HepG2 (cell line): Measurements from ENCODE around the gene LNPK. TPM values are rescaled to one million over a fixed set of nuclear protein-coding genes. Genes with fewer than 3 reads are reported as not detected.

ENCODE experiments used
- ATAC-seq: fragments of 200-7000 bp; cut with Tn5 transposase; 3 replicates; pipeline ENCODE4 v1.9.1; 2020; ENCODE audit warnings: mild to moderate bottlenecking, moderate library complexity
- BruUV-seq: library from RNA; stranded (reverse); fragments of 400-500 nt; replicated peaks from 2 replicates; lab custom pipeline; 2021; lab: Mats Ljungman, UMichigan
- CTCF ChIA-PET: fragments of 300-600 bp; formaldehyde crosslinking; extraction: SDS; loops from one replicate; lab custom pipeline; 2021; ENCODE audit warnings: low total read pairs, inconsistent platforms, low intra/inter-chr PET ratio; lab: Yijun Ruan, JAX
- POLR2A ChIA-PET: fragments of 350-600 bp; sonication (Branson Sonifier 250); formaldehyde crosslinking; loops from one replicate; lab custom pipeline; 2020; ENCODE audit warnings: antibody characterized with exemption, inconsistent platforms; lab: Yijun Ruan, JAX
- DNase-seq: peaks from one replicate; pipeline ENCODE4 v3.0.0-alpha.2; 2015; ENCODE audit warnings: low spot score
- FAIRE-seq: peaks from 3 replicates; lab custom pipeline; 2011; peaks lifted over from hg19 to GRCh38; lab: Jason Lieb, UNC
- H2AFZ ChIP-seq: one replicate; pipeline ENCODE4 v1.6.1; 2011; ENCODE audit warnings: low read length, inconsistent platforms
- H3K27ac ChIP-seq: fragments of 300-600 bp; 3 replicates; pipeline ENCODE4 v1.8.0; 2011; ENCODE audit warnings: mixed run types, mild to moderate bottlenecking, mixed read lengths, low read length, inconsistent platforms; ENCODE audit not compliant: insufficient read depth; ENCODE audit errors: extremely low read length
- H3K27me3 ChIP-seq, 2 experiments: fragments of 200-600 bp in 1 of 2; 2 replicates in 1 of 2; 3 replicates in 1 of 2; pipeline versions ENCODE4 v1.6.0 to v1.8.0; 2011; ENCODE audit warnings: low read length in 2 of 2, mild to moderate bottlenecking in 2 of 2, moderate library complexity in 2 of 2, inconsistent platforms in 1 of 2; ENCODE audit not compliant: insufficient read depth in 2 of 2, control insufficient read depth in 1 of 2
- H3K36me3 ChIP-seq, 2 experiments: fragments of 200-600 bp in 1 of 2; replicated peaks in 1 of 2; 2 replicates in 1 of 2; 3 replicates in 1 of 2; pipeline versions ENCODE4 v1.5.1 to v1.8.0; 2011; ENCODE audit warnings: low read length in 2 of 2, inconsistent platforms in 1 of 2; ENCODE audit not compliant: insufficient read depth in 2 of 2, control insufficient read depth in 1 of 2
- H3K4me1 ChIP-seq: 2 replicates; pipeline ENCODE4 v1.5.1; 2012; ENCODE audit warnings: low read length, inconsistent platforms; ENCODE audit not compliant: insufficient read depth
- H3K4me2 ChIP-seq: 2 replicates; pipeline ENCODE4 v1.6.0; 2011; ENCODE audit warnings: low read depth, low read length, inconsistent platforms
- H3K4me3 ChIP-seq, 3 experiments: fragments of 200-600 bp in 1 of 3; sonication (generic), shearing (Covaris generic) in 1 of 3; replicated peaks in 1 of 3; 2 replicates each; pipeline ENCODE4 v1.5.1; 2011 to 2016; ENCODE audit warnings: low read length in 3 of 3, inconsistent platforms in 2 of 3, low read depth in 2 of 3, mild to moderate bottlenecking in 2 of 3, control low read depth in 1 of 3, mixed read lengths in 1 of 3; ENCODE audit not compliant: insufficient read depth in 1 of 3
- H3K79me2 ChIP-seq: one replicate; pipeline ENCODE4 v1.6.1; 2011; ENCODE audit warnings: low read length, inconsistent platforms; ENCODE audit not compliant: insufficient read depth
- H3K9ac ChIP-seq: 2 replicates; pipeline ENCODE4 v1.6.0; 2011; ENCODE audit warnings: mild to moderate bottlenecking, low read depth, low read length, inconsistent platforms; ENCODE audit not compliant: insufficient read depth
- H3K9me3 ChIP-seq: 2 replicates; pipeline ENCODE4 v1.5.1; 2012; ENCODE audit warnings: mild to moderate bottlenecking, low read length
- H4K20me1 ChIP-seq: 2 replicates; pipeline ENCODE4 v1.6.0; 2011; ENCODE audit warnings: inconsistent platforms, mild to moderate bottlenecking, low read length, moderate library complexity; ENCODE audit not compliant: insufficient read depth
- DBP ChIP-seq: sonication (generic); formaldehyde crosslinking; IDR thresholded peaks from 2 replicates; pipeline ENCODE4 v1.4.0; 2020; ENCODE audit warnings: missing genetic modification reagents; ENCODE audit errors: not compliant biosample characterization
- ELF1 ChIP-seq: sonication (generic); formaldehyde crosslinking; IDR thresholded peaks from 2 replicates; pipeline ENCODE4 v1.4.0; 2020; ENCODE audit warnings: missing genetic modification reagents
- GATA4 ChIP-seq: sonication (generic); IDR thresholded peaks from 2 replicates; pipeline ENCODE4 v1.6.1; 2016; ENCODE audit warnings: antibody characterized with exemption, low read depth, borderline replicate concordance
- HDAC6 ChIP-seq: fragments of 200-600 bp; sonication (generic); IDR thresholded peaks from 2 replicates; pipeline ENCODE4 v1.7.0; 2017; ENCODE audit warnings: mild to moderate bottlenecking, antibody characterized with exemption, low read length, low read depth
- KDM5B ChIP-seq: sonication (generic); formaldehyde crosslinking; IDR thresholded peaks from 2 replicates; pipeline ENCODE4 v1.4.0; 2020; ENCODE audit warnings: missing genetic modification reagents, mild to moderate bottlenecking, borderline replicate concordance
- NFATC3 ChIP-seq: sonication (generic); formaldehyde crosslinking; IDR thresholded peaks from 2 replicates; pipeline ENCODE4 v1.5.1; 2020; ENCODE audit warnings: mild to moderate bottlenecking, missing genetic modification reagents
- PRPF4 ChIP-seq: fragments of 200-400 bp; formaldehyde crosslinking; IDR thresholded peaks from 2 replicates; pipeline ENCODE4 v1.6.1; 2016; ENCODE audit warnings: low read length, low read depth; ENCODE audit not compliant: poor library complexity, severe bottlenecking
- RBM39 ChIP-seq: fragments of 200-400 bp; formaldehyde crosslinking; IDR thresholded peaks from one replicate; pipeline ENCODE4 v1.6.1; 2018; ENCODE audit warnings: antibody characterized with exemption, mild to moderate bottlenecking, low read depth, low read length; ENCODE audit not compliant: poor library complexity, severe bottlenecking
- SAP130 ChIP-seq: IDR thresholded peaks from 2 replicates; pipeline ENCODE4 v1.6.1; 2016; ENCODE audit warnings: low read depth
- SMYD3 ChIP-seq: sonication (generic); formaldehyde crosslinking; IDR thresholded peaks from 2 replicates; pipeline ENCODE4 v1.8.1; 2023; ENCODE audit warnings: mild to moderate bottlenecking, missing genetic modification reagents
- THYN1 ChIP-seq: sonication (generic); formaldehyde crosslinking; IDR thresholded peaks from 2 replicates; pipeline ENCODE4 v1.8.1; 2023; ENCODE audit warnings: low read depth, mild to moderate bottlenecking, moderate library complexity, missing genetic modification reagents, borderline replicate concordance
- TRAFD1 ChIP-seq: sonication (generic); formaldehyde crosslinking; IDR thresholded peaks from 2 replicates; pipeline ENCODE4 v1.5.1; 2020; ENCODE audit warnings: missing genetic modification reagents, mild to moderate bottlenecking, borderline replicate concordance
- ZBTB20 ChIP-seq: sonication (generic); formaldehyde crosslinking; IDR thresholded peaks from 2 replicates; pipeline ENCODE4 v1.8.1; 2023; ENCODE audit warnings: missing genetic modification reagents, low read depth, mild to moderate bottlenecking, borderline replicate concordance
- ZMYM3 ChIP-seq: sonication (generic); formaldehyde crosslinking; IDR thresholded peaks from 2 replicates; pipeline ENCODE4 v1.5.1; 2020; ENCODE audit warnings: mild to moderate bottlenecking, missing genetic modification reagents
- ZNF33B ChIP-seq: sonication (generic); formaldehyde crosslinking; IDR thresholded peaks from 2 replicates; pipeline ENCODE4 v1.5.1; 2020; ENCODE audit warnings: mild to moderate bottlenecking, missing genetic modification reagents
- ZNF383 ChIP-seq: sonication (generic); formaldehyde crosslinking; IDR thresholded peaks from 2 replicates; pipeline ENCODE4 v1.4.0; 2020; ENCODE audit warnings: missing genetic modification reagents, mild to moderate bottlenecking, borderline replicate concordance
- ZNF546 ChIP-seq: sonication (generic); formaldehyde crosslinking; conservative IDR thresholded peaks from 2 replicates; pipeline ENCODE4 v1.8.1; 2023; ENCODE audit warnings: mild to moderate bottlenecking, missing genetic modification reagents
- WGBS: methylation state at CpG from one replicate; pipeline ENCODE4 v1.1.6; 2017; ENCODE audit warnings: low lambda C conversion rate; 5-methylcytosine and 5-hydroxymethylcytosine counted together
- in situ Hi-C: cut with HindIII; loops from 2 replicates; pipeline ENCODE4 v1.10.0; 2017; ENCODE audit warnings: low pct_unique_long_range_greater_than_20kb; ENCODE audit not compliant: extremely low pct_ligation_motif_present
- intact Hi-C: fragments of 100-400 bp; cut with micrococcal nuclease; formaldehyde crosslinking; loops from one replicate; pipeline ENCODE4 v1.10.0; 2022; ENCODE audit not compliant: unreplicated experiment
- polyA plus RNA-seq, 8 experiments: library from polyadenylated mRNA; depleted of rRNA in 3 of 8; stranded (reverse) in 7 of 8; unstranded in 1 of 8; fragments of >200 nt; fragmentation: Illumina TruSeq in 4 of 8; extraction: Trizol in 4 of 8; gene quantifications; 2 replicates each; pipeline versions ENCODE4 v1.2.1 to v1.2.3, GENCODE V29; 2011 to 2016; ENCODE audit warnings: low read depth in 4 of 8, missing spikeins in 1 of 8, mixed read lengths in 1 of 8; ENCODE audit not compliant: insufficient read depth in 1 of 8
- total RNA-seq, 5 experiments: library from RNA; depleted of rRNA; stranded (reverse); fragments of >200 nt; fragmentation: Illumina TruSeq; extraction: Trizol; gene quantifications; 2 replicates each; pipeline ENCODE4 v1.2.3, GENCODE V29; 2016; ENCODE audit warnings: low read depth in 1 of 5

The LNPK gene
- total and polyA plus RNA-seq, 2 of the 13 experiments (the other 11 are each of a cell fraction or from before 2014, with no cell fraction given) = 25.4 to 26.1 TPM

- TF ChIP-seq KDM5B (CRISPR knock-in tag) = no peak
- no peak for TF ChIP-seq RBM39
- TF ChIP-seq THYN1 = no peak
These were observed 53.9 kb downstream of the LNPK start (continued) for GRCh38 chr2:175948191-175948590.

GRCh38 chr2:175947073-175947472, 55.0 kb downstream of the LNPK start:
- Histone ChIP-seq H3K36me3 (peaks cover 0 to 10% of the 10 kb centered on the region in 2 experiments; a peak in 3 of 5 replicates), H3K27ac (no peak overlapping the region), H3K27me3 (no peaks in the 10 kb centered on the region), H3K4me1 (no peaks in the 10 kb centered on the region), H3K79me2 (no peaks in the 10 kb centered on the region), H4K20me1 (no peaks in the 10 kb centered on the region), H3K9ac (no peak overlapping the region), H3K4me3 (no peak overlapping the region), H3K4me2 (no peak overlapping the region), H2AFZ (no peak overlapping the region), H3K9me3 (no peaks in the 10 kb centered on the region)
- in situ Hi-C loops = no loop called here
- ChIA-PET POLR2A (no interaction called here), CTCF (no interaction called here)
- TF ChIP-seq ZNF546 (CRISPR knock-in tag) (no peak), ZNF383 (no peak), DBP (CRISPR knock-in tag) (no peak), NFATC3 (no peak), HDAC6 (no peak), GATA4 (no peak), SAP130 (CRISPR knock-in tag) (no peak), ZBTB20 (CRISPR knock-in tag) (no peak), TRAFD1 (CRISPR knock-in tag) (no peak), RBM39 (no peak), ZNF33B (CRISPR knock-in tag) (no peak), ZMYM3 (CRISPR knock-in tag) (no peak), SMYD3 (CRISPR knock-in tag) (no peak), PRPF4 (no peak), ELF1 (no peak)
- 95% methylated on average over 1 of the region's 1 CpG for WGBS
- no TSS peak for BruUV-seq
- FAIRE-seq = no peak
- DNase-seq = no peak
- ATAC-seq = no peak
- intact Hi-C loops = no loop called here
